IPS-11a (cell line): Measurements from ENCODE around the gene TBC1D16.
"Not testable (repeated sequence)": the region's sequence is repeated elsewhere in the genome, so short reads cannot be mapped to it uniquely, and the experiment has no call there.

Experiments
- H3K4me3 ChIP-seq: one replicate; pipeline ENCODE4 v1.5.1; 2013; ENCODE audit warnings: low read depth, low read length, control low read depth

TBC1D16 gene

DNA sequence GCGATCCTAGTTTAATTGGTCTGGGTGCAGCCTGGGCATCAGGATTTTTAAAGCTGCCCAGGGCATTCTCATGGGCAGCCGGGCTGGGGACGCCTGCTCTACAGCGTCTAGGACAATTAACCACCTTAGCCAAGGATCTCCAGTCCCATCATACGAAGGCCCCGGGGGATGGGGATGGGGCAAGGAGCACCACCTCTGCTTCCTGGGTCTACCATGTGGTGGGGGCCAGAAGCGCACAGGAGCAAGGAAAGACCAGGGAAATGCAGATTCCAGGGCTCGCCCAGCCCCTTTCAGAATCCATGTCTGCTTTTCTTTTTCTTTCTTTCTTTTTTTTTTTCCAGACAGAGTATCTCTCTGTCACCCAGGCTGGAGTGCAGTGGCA lies 29.3 kb downstream of the TBC1D16 start:
- no peak overlapping the region for H3K4me3 ChIP-seq

DNA sequence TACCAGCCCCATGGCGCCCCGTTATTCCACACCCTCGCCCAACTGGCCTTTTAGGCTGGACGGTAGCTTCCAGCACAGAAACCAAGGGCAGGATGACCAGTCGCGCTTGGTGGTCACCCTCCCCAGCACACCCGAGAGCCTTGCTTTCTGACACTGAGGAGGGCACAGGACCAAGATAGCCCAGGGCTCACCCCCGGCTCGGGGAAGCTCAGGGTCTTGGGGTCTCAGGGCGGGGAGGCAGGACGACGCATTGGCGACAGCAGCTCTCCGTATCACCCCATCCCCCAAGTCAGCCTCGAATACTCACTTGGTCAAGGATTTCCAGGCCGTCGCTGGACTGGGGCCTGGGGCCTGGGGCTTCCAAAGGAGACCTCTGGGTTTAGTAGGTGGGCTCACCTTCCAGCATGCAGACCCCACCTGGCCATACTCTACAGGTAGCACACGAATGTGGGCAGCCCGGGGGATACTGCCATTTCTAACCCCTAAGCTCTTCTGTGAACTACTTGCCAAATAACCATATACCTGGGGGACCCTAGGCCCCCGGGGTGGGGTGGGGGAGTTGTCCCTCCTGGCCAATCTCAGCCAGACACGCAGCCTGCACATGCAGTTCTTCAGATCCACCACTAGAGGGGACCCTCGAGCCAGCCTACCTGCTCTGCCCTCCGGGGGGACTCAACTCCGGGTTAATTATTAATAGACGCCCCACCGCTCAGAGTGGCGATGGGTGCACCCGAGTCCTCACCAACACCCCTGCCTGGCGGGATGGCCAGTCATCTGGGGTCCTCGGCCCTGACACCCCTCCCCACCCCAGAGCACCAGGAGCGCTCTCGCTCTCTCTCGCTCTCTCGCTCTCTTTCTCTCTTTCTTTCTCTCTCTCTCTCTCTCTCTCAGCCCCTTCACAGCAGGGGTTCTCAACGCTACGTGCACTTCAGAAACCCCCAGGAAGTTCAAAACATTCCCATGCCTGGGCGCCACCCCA lies 30.0 kb downstream of the TBC1D16 start:
- H3K4me3 ChIP-seq: peak overlapping the region; percentile 24

DNA sequence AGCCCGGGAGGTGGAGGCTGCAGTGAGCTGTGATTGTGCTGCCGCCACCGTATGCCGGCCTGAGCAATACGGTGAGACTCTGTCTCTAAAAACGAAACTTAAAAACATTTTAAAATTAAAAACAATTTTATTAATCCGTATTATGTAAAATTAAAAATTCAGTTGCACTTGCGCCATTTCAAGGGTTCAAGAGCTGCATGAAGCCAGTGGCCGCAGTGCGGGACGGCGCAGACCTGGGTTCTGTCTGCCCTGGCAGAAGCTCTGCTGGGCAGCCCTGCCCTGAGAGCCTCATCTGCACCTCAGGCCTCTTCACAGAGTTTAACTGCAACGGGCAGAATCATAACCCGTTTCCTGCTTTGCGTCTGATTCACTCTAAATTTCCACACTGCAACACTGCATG lies 31.7 kb downstream of the TBC1D16 start:
- no peak overlapping the region for H3K4me3 ChIP-seq

DNA sequence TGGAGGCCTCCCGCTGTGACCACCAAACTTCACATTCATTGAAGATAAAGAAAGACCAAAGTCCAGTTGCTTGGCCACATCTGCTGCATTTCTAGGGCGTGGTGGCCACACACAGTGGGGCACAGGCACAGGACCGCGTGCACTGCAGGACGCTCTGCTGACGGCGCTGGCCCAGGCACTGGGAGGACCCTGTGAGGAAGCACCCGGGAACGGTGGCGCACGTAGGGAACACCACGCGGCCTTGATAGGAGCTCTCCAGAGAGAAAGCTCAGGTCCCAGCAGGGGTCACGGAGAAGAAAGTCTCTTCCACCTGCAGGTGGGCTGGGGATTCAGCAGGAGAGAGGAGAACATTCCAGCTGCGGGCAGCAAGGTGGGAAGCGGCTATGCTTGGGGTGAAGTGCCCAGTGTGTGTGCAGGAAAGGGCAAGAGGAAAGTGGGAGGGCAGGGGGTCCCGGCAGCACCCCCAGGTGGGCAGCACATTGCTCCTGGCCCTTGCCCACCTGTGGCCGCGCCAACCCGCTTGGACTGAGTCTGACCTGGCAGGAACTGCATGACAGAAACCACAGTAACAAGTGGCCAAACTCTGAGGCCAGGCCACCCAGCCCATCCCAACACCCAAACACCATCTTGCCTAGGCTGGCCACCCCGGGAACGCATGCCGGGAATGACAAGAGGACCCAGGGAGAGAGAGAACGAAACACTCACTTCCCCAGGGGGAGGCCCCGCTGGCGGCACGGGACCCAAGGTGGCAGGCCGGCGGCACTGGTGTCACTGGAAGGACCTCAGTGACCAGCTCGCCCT lies 32.8 kb downstream of the TBC1D16 start:
- H3K4me3 ChIP-seq: no peak overlapping the region

DNA sequence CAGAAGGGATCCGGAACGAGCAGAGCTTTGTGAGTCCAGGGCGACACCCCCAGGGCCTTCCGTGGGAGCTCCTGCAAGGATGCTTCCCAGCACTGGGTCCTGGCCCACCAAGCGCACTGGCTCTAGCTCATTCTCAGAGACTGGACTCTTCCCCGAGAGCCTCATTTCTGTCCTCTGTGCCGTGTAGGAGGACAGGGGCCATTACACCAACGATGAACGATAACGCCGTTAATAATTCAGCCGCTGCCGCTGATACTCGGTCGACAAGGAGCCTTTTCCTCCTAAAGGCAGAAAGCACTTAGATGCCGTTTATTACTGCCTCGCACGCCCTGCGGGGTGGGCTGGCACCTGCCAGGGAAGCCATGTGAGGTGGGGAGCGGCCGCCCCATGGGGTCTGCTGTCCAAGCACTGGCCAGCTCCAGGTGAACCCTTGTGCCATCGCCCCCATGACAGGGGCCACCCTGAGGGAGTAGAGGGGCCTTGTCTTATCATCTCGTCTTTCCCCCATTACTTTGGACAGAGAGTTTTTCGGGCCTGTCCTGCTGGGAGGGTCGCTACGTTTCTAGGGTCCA lies 33.5 kb downstream of the TBC1D16 start:
- H3K4me3 ChIP-seq: no peak overlapping the region

DNA sequence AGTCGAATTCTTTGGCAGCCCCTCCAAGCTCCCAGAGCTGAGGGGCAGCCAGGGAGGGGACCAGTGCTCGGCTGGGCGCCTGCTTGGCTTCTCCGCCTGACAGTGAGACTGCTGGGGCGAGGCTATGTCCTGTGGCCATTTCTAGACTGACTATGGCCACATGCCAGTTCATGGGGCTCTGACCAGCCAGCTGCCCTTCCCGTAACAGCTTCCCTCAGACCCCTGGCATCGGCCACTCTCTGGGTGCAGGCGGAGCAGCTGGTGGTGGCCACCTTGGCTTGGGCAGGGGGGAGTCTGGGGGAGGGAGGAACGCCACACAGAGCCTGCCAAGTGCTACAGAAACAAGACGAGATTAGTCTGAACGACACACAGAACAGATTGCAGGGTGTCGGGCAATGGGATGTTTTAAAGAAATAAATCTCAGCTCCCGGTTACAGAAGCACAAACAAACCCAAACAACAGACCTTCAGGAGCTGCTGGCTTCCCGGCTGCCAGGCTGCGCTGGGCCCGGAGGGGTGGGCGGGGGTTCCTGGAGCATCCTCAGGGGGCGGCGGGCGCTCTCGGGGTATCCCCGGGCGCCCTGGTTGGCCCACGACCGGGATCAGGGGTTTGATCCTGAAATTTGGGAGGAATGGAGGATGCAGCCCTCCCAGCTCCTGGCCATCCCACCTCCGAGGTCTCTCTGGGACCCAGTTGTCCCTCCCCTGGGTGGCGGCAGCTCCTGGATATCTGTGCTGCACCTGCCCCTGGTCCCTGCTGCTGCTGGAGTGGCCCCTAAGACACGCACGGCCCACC lies 34.5 kb downstream of the TBC1D16 start:
- H3K4me3 ChIP-seq: no peak overlapping the region

DNA sequence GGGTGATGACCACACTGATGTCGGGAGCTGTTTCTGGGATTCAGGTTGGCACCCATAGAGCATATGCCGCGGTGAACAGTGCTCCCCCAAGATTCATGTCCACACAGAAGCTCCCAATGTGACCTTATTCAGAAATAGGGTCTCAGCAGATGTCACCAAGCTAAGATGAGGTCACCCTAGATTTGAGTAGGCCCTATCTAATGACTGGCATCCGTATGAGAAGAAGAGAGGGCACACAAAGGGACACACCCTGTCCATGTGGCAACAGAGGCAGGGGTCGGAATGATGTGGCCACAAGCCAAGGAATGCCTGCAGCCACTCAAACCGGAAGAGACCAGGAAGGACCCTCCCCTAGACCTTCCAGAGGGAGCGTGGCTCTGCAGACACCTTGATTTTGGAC lies 35.5 kb downstream of the TBC1D16 start:
- H3K4me3 ChIP-seq: no peak overlapping the region

DNA sequence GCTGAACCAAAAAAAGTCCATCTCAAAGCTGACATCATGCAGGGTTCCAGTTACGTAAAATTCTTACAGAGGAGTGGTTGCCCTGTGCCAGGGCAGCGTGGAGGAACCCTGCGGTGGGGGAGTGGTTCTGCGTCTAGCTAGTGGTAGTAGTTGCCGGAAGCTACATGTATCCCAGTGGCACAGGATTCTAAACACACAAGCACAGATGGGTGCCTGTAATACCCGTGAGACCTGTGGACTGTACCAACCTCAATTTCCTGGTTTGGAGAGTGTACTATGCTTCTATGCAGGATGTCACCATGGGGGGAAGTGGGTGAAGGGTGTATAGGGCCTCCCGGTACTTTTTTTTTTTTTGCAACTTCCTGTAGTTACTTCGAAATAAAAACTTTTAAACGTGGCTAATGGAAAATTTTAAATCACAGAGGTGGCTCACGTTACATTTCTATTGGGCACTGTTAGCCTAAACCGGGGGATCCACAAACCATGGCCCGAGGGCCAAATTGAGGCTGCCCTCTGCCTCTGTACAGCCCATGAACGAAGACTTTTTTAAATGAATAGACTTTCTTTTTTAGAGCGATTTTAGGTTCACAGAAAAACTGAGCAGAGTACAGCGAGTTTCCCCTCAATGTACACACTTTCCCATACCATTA lies 38.5 kb downstream of the TBC1D16 start:
- H3K4me3 ChIP-seq: no peak overlapping the region

DNA sequence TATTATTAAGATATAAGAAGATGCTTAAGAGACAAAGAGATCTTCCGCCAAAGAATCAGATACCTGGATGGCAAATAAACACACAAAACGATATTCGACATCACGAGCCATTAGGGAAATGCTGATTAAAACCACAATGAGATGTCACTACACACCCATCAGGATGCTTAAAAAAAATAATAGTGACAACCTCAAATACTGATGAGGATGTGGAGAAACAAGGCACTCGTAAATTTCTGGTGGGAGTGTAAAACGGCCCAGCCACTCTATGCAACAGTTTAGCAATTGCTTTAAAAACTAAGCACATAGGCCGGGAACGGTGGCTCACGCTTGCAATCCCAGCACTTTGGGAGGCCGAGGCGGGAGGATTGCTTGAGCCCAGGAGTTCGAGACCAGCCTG lies 39.4 kb downstream of the TBC1D16 start:
- no peak overlapping the region for H3K4me3 ChIP-seq

DNA sequence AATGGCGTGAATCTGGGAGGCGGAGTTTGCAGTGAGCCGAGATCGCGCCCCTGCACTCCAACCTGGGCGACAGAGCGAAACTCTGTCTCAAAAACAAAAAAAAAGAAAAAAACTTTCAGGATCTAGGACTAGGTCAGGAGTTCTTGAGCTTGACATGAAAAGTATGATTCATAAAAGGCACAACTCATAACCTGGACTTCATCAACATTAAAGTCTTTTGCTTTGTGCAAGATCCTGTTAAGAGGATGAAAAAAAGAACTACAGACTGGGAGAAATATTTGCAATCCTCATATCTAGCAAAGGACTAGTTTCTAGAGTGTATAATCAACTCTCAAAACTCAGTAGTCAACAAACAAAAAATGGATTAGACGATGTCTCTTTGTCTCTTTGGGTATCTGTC lies 40.0 kb downstream of the TBC1D16 start:
- no peak overlapping the region for H3K4me3 ChIP-seq

DNA sequence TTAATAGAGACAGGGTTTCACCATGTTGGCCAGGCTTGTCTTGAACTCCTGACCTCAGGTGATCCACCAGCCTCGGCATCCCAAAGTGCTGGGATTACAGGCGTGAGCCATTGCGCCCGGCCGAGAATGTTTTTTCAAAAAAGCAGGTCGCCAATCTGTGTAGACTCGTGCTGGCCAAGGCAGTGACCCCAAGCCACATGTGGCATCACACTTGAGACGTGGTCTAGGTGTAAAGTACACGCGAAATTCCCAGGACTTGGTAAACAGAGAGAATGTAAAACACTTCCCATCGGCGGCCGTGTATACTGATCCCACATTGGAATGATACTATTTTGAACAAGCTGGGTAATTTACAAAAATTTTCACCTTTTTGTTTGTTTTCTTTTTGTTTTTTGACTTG lies 41.1 kb downstream of the TBC1D16 start:
- no peak overlapping the region for H3K4me3 ChIP-seq

DNA sequence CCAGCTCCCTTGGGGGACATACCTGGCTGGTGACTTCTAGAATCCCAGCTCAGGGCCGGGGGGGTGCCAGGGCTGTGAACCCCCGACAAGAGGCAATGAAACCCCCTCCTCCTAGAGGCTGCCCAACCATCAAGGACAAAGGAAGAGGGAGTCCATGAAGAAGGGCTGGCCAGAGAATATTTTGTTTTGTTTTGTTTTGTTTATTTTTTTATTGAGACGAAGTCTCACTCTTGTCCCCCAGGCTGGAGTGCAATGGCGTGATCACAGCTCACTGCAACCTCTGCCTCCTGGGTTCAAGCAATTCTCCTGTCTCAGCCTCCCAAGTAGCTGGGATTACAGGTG lies 41.5 kb downstream of the TBC1D16 start:
- H3K4me3 ChIP-seq: not testable (repeated sequence)

DNA sequence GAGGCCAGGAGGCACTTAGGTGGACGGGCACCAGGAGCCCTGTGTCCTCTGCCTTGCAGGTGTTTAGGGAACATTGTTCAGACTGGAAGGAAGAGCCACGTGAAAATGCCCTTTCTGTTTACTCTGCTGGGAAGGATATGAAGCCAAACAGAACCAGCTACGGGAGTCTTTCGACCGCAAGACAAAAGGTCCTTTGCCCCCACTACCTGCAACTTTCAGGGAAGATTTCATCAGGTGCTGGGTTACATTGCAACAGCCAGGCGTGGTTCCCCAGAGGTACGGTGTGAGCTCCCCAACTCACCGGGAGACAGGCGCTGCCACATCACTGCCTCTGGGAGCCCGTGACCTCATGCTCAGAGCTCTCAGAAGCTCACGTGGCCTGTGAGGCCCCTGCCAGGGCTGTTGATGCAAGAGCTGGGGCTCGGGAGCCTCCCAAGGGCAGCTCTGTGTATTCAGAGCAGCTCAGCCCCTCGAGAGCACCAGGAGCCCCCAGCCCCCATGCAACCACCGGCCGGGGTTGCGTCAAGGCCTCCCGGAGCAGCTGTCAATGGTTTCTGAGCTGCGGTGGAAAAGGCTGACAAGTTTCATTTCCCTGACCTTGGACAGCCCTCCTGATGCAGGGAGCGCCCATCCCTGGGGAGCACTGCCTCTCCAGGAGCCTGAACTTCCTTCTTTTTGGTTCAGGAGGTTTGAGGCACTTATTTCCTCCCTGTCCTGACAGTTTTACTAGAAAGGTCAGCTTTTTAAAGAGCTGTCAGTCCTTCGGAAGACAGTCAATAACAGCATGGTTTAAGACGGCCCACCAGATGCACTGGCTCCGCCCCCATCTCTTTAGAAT lies 42.1 kb downstream of the TBC1D16 start:
- H3K4me3 ChIP-seq: no peak overlapping the region

DNA sequence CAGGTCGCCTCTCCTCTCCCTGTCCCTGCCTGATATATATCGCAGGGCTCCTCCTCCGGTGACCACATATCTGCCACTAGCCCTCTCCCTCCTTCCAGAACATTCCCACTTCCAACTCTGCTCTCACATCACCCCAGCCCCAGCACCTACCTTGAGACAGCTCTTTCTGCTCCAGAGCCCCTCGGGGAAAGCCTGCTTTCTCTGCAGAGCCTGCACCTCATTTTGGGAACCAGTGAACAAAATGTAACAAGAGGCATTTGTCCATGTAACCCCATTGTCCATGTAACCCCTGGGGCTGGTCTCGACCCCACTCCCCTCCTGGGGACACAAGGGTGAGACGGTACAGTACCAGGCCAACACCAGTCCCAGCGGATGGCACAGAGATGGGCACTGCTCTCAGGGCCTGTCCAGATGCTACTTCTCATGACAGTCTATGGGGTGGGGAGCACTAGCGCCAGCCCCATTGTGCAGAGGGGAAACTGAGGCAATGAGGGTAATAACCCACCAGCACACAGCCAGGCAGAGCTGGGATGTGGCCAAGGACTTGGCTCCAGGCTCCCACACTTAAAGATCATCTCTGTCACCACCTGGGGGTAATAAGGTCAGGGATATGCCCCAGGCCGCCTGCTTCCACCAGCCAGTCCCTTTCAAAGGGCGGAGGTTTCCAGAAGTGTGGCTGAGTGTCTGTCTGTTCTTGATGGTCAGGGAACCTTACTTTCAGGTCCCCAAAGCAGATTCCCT lies 42.9 kb downstream of the TBC1D16 start:
- H3K4me3 ChIP-seq: no peak overlapping the region

DNA sequence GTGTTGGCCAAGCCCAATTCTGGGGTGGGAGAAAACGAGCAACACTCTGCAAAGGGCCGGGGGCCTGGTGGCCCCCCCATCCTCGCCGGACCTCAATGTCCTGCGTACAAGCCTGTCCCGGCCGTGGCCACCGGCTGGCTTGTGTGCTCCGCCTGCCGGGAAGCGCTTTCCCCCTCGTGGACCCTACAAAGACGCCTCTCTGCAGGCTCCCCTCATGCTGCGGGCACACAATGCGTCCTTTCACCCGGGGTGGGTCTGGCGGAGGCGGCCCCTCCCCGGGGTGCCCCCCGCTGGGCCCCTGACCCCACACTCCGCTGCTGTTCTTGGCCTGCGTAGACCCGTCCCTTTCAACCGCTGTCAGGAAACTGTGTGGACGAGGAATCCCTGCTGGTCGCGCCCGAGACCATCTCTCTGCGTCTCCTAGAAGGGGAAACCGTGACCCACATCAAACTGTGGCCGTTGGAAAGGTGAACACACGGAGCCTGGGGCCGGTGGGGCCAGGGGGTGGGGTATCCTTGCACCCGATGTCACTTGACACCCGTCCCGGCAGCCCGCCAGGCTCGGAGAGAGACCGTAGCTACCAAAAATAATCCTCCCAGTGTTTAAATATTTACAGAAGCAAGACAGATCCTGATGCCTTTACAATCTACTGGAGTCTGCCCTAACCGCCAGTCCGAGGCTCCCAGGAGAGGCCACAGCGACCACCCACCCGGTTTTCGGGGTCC lies 43.6 kb downstream of the TBC1D16 start:
- H3K4me3 ChIP-seq: no peak overlapping the region

DNA sequence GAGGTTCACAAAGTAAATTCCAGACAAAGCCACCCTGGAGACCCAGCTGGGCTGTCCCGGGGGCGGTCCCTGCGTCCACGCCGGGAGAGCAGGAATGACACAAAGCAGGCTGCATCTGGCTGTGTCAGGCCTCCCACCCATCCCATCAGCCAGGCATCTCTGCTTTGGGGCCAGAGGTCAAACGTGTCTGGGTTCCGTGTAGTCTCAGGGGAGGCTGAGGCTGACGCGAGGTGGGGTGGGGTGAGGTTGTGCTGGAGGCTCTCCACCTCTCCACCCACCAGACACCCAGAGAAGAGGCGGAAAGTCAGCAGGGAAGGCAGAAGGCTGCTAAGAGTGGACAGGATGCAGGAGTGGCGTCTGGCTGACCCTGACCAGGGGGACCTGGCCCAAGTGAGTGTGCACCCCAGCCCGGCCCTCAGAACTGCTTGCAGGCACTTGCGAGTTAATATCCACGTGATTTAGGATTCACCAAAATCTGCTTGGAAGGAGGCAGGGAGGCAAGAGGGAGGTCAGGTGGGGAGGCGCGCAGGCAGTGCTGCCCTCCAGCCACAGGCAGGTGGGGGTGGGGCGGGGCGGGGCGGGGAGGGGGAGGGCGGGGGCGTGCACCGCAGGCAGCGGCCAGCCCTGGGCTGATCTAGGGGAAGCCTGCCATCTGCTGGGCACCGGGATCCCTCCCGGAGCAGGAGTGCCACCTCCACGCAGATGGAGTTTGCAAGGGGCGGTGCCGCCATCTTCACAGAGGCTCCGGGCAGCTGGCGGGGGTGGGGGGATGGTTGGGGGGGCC lies 44.3 kb downstream of the TBC1D16 start:
- H3K4me3 ChIP-seq: no peak overlapping the region

DNA sequence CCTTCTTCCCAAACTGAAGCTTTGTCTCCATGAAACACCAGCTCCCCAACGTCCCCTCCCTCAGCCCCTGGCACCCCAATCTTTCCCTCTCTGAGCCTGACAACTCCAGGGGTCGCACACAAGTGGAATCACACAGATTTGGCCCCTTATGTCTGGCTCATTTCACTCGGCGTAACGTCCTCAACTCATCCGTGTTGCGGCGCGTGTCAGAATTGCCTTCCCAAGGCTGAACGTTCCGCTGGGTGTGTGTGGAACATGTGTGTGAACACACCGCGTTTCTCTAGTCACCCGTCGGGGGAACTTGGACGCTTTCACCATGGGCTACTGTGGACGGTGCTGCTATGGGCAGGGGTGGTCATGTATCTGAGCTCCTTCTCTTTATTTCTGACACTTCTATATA lies 45.0 kb downstream of the TBC1D16 start:
- no peak overlapping the region for H3K4me3 ChIP-seq
